DOHH2 (cell line): ENCODE results near the gene FAT4.
A peak's percentile ranks its signal among the peaks of the same experiment; 100 is the strongest.

Source experiments
- H3F3A ChIP-seq: fragments of 200-600 bp; sonication (generic), shearing (Covaris generic); 2 replicates; pipeline ENCODE4 v1.6.0; 2016; ENCODE audit warnings: antibody characterized with exemption, mild to moderate bottlenecking; ENCODE audit not compliant: control insufficient read depth, insufficient read depth
- H3K27ac ChIP-seq: fragments of 200-600 bp; sonication (generic); 2 replicates; pipeline ENCODE4 v1.5.1; 2014; ENCODE audit warnings: low read depth, mild to moderate bottlenecking, low read length, moderate library complexity
- H3K27me3 ChIP-seq: fragments of 200-600 bp; sonication (generic); 2 replicates; pipeline ENCODE4 v1.6.1; 2014; ENCODE audit warnings: mild to moderate bottlenecking, low read length, mixed read lengths; ENCODE audit not compliant: control insufficient read depth
- H3K36me3 ChIP-seq: fragments of 200-600 bp; sonication (generic); 2 replicates; pipeline ENCODE4 v1.6.1; 2014; ENCODE audit warnings: mild to moderate bottlenecking, low read length, moderate library complexity, mixed read lengths; ENCODE audit not compliant: control insufficient read depth
- H3K4me1 ChIP-seq: fragments of 200-600 bp; sonication (generic); 2 replicates; pipeline ENCODE4 v1.6.1; 2014; ENCODE audit warnings: mild to moderate bottlenecking, low read length, mixed read lengths; ENCODE audit not compliant: control insufficient read depth
- H3K4me2 ChIP-seq: fragments of 200-600 bp; sonication (generic); 2 replicates; pipeline ENCODE4 v1.6.0; 2014; ENCODE audit warnings: mild to moderate bottlenecking, low read length, moderate library complexity
- H3K4me3 ChIP-seq: fragments of 200-600 bp; sonication (generic); 2 replicates; pipeline ENCODE4 v1.5.1; 2014; ENCODE audit warnings: mild to moderate bottlenecking, low read length, mixed read lengths
- H3K79me2 ChIP-seq: fragments of 200-600 bp; sonication (generic); 2 replicates; pipeline ENCODE4 v1.6.1; 2014; ENCODE audit warnings: mild to moderate bottlenecking, low read length, mixed read lengths; ENCODE audit not compliant: control insufficient read depth
- H3K9me2 ChIP-seq: fragments of 200-600 bp; sonication (generic); replicated peaks from 2 replicates; pipeline ENCODE4 v1.6.1; 2014; ENCODE audit warnings: mild to moderate bottlenecking, low read length, mixed read lengths; ENCODE audit not compliant: control insufficient read depth
- H3K9me3 ChIP-seq: fragments of 200-600 bp; sonication (generic); 2 replicates; pipeline ENCODE4 v1.6.1; 2014; ENCODE audit warnings: antibody characterized with exemption, low read length, mixed read lengths; ENCODE audit not compliant: control insufficient read depth, insufficient read depth
- H4K20me1 ChIP-seq: fragments of 200-600 bp; sonication (generic); 2 replicates; pipeline ENCODE4 v1.6.0; 2014; ENCODE audit warnings: low read depth, mild to moderate bottlenecking, antibody characterized with exemption, low read length, moderate library complexity; ENCODE audit not compliant: control insufficient read depth, insufficient read depth
- CTCF ChIP-seq: fragments of 200-600 bp; sonication (generic); IDR thresholded peaks from one replicate; pipeline ENCODE4 v1.5.1; 2014; ENCODE audit warnings: antibody characterized with exemption, mild to moderate bottlenecking, low read depth, low read length; ENCODE audit not compliant: poor library complexity, severe bottlenecking
- EZH2phosphoT487 ChIP-seq: fragments of 200-600 bp; sonication (generic); IDR thresholded peaks from 2 replicates; pipeline ENCODE4 v1.6.1; 2017; ENCODE audit warnings: borderline replicate concordance, mild to moderate bottlenecking, antibody characterized with exemption, low read length, moderate library complexity, mixed read lengths

FAT4 gene

GRCh38 chr4:125280892-125281403, 33.8 kb upstream of the FAT4 start:
- H3F3A ChIP-seq: no peaks in the 10 kb centered on the region
- no peak overlapping the region for H3K4me2 ChIP-seq
- TF ChIP-seq EZH2phosphoT487 (no peak), CTCF (no peak)

GRCh38 chr4:125283707-125284279, 31.0 kb upstream of the FAT4 start:
- Histone ChIP-seq H3K4me2 (no peak overlapping the region), H3K27me3 (no peaks in the 10 kb centered on the region), H3K4me3 (no peak overlapping the region), H3K36me3 (no peaks in the 10 kb centered on the region), H3K27ac (no peak overlapping the region), H3F3A (no peaks in the 10 kb centered on the region), H3K79me2 (no peaks in the 10 kb centered on the region), H3K9me2 (no peaks in the 10 kb centered on the region), H3K9me3 (no peaks in the 10 kb centered on the region), H3K4me1 (no peaks in the 10 kb centered on the region), H4K20me1 (no peaks in the 10 kb centered on the region)
- no peak for TF ChIP-seq EZH2phosphoT487
- TF ChIP-seq CTCF: peak; percentile 57

More at GRCh38 chr4:125280892-125281403, 33.8 kb upstream of the FAT4 start:
- H3K79me2 ChIP-seq: no peaks in the 10 kb centered on the region
- H3K9me3 ChIP-seq: no peaks in the 10 kb centered on the region
- H3K4me3 ChIP-seq: no peak overlapping the region
- no peaks in the 10 kb centered on the region for H4K20me1 ChIP-seq
- no peaks in the 10 kb centered on the region for H3K4me1 ChIP-seq
- H3K27ac ChIP-seq: no peak overlapping the region
- no peaks in the 10 kb centered on the region for H3K27me3 ChIP-seq
- H3K36me3 ChIP-seq: no peaks in the 10 kb centered on the region
- H3K9me2 ChIP-seq: no peaks in the 10 kb centered on the region

GRCh38 chr4:125297116-125297515, 17.6 kb upstream of the FAT4 start:
- H4K20me1 ChIP-seq: no peaks in the 10 kb centered on the region
- no peaks in the 10 kb centered on the region for H3K79me2 ChIP-seq
- H3K27ac ChIP-seq: no peak overlapping the region
- no peaks in the 10 kb centered on the region for H3K27me3 ChIP-seq
- H3K9me3 ChIP-seq: no peaks in the 10 kb centered on the region
- no peaks in the 10 kb centered on the region for H3K9me2 ChIP-seq
- TF ChIP-seq CTCF (no peak), EZH2phosphoT487 (no peak)
- no peaks in the 10 kb centered on the region for H3K4me1 ChIP-seq
- no peak overlapping the region for H3K4me2 ChIP-seq
- no peaks in the 10 kb centered on the region for H3F3A ChIP-seq
- H3K4me3 ChIP-seq: no peak overlapping the region
- no peaks in the 10 kb centered on the region for H3K36me3 ChIP-seq
